T-helper 17 cell (primary cell): ENCODE data around the gene DNAH8. TPM values are rescaled to one million over a fixed set of nuclear protein-coding genes. Genes with fewer than 3 reads are reported as not detected.

ENCODE experiments used
- ATAC-seq: fragments of 150-1000 bp; cut with Tn5 transposase; 2 replicates; pipeline ENCODE4 v1.10.0; 2021; ENCODE audit warnings: mild to moderate bottlenecking, moderate library complexity
- DNase-seq, 3 donors: peaks; one replicate each; pipeline versions ENCODE4 v3.0.0 to v3.0.0-alpha.2; 2020 to 2021
- H3K9me3 ChIP-seq: one replicate; pipeline ENCODE4 v1.7.0; 2013; ENCODE audit warnings: low read length, mild to moderate bottlenecking; ENCODE audit not compliant: control insufficient read depth, poor library complexity, severe bottlenecking
- H3K27ac Mint-ChIP-seq: one replicate; pipeline ENCODE4 v1.8.0; 2022; ENCODE audit warnings: mild to moderate bottlenecking, moderate library complexity, mixed read lengths
- H3K27me3 Mint-ChIP-seq: one replicate; pipeline ENCODE4 v1.8.0; 2022; ENCODE audit warnings: mixed read lengths
- H3K36me3 Mint-ChIP-seq: one replicate; pipeline ENCODE4 v1.8.0; 2022; ENCODE audit warnings: low read depth, mixed read lengths
- H3K4me1 Mint-ChIP-seq: one replicate; pipeline ENCODE4 v1.8.0; 2022; ENCODE audit warnings: mild to moderate bottlenecking, mixed read lengths
- H3K4me3 Mint-ChIP-seq: one replicate; pipeline ENCODE4 v1.8.0; 2022; ENCODE audit warnings: mild to moderate bottlenecking, moderate library complexity, mixed read lengths
- total RNA-seq, 4 donors: library from RNA in 2 of 4; stranded (reverse) in 2 of 4; gene quantifications; one replicate each; pipeline ENCODE4 v1.2.3 and lab custom pipeline; 2022 to 2026

DNAH8 gene
- total RNA-seq, 2 donors from 2014 or later, result 0.05 TPM

DNA sequence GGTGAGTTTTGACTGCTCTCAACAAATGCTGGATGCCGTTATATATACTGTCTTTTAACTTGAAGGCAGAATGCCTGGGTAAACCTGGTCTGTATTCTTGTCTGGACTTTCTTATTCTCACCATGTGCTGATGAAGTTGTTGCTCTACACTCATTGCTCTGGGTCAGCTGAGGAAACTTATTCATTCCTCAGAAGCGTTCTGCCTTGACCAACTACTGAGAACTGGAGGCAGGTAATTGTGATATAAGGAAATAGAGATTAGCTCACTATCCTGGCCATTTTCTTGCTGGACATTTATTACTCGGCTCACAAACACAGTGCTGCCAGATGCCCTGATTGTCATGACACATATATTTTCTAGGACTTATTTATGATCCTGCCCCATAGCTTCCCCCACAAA, 103.6 kb downstream of the DNAH8 start:
- peaks cover 69% of the 10 kb centered on the region for H3K27me3 Mint-ChIP-seq
- H3K36me3 Mint-ChIP-seq, result no peaks in the 10 kb centered on the region
- no peaks in the 10 kb centered on the region for H3K9me3 ChIP-seq
- no peak for DNase-seq
- H3K27ac Mint-ChIP-seq, result no peak overlapping the region
- no peak overlapping the region for H3K4me3 Mint-ChIP-seq
- H3K4me1 Mint-ChIP-seq, result no peaks in the 10 kb centered on the region
- ATAC-seq, result no peak

DNA sequence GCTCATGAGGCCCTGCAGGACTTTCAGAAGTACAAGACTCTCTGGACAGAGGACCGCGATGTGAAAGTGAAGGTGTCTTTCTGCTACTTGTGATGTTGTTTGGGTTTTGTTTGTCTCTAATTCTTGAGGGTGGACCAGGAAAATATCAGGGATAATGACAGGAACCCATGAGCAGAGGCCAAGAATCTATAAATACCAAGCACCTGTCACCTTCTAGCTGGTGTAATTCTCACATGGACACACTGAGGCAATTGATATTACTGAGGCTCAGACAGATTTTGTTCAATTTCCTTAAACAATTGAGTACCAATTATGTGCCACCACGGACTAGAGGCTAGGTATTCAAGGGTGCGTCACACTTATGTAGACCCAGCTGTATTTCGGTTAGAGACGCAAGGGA, 107.9 kb downstream of the DNAH8 start:
- no peaks in the 10 kb centered on the region for H3K9me3 ChIP-seq
- H3K4me3 Mint-ChIP-seq, result no peak overlapping the region
- peaks cover 32% of the 10 kb centered on the region for H3K27me3 Mint-ChIP-seq
- no peak for DNase-seq
- H3K4me1 Mint-ChIP-seq, result no peaks in the 10 kb centered on the region
- no peak overlapping the region for H3K27ac Mint-ChIP-seq
- no peaks in the 10 kb centered on the region for H3K36me3 Mint-ChIP-seq
- ATAC-seq, result no peak

DNA sequence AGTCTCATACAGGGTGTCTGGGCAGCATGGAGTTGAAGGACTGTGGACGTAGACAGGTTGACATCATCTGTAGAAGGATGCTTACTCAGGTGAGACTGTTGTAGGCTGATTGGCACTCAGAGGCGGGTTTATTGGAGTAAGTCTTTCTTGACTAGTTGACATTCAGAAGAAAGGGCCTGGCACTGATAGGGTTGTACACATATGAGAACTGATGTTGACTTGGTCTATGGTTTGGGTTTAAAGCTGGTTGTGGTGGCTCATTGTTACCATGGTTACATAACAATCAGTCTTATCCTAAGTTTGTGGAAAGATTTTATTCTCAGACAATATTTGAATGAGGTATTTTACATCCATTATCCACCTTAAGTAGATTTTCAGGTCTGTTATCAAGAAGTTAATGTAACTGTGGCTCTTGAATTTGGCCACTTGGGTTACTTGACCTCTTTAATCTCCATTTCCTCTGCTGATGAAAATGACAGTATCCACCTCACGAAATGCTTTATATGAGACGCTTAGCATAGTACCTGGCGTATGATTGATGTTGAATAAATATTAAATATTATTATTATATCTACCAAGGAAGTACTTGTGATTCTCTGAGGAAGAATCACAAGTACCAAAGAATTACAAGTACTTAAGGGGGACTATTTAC, 109.3 kb downstream of the DNAH8 start:
- Mint-ChIP-seq H3K27ac (no peak overlapping the region), H3K36me3 (no peaks in the 10 kb centered on the region), H3K4me3 (no peak overlapping the region), H3K27me3 (peaks cover 26% of the 10 kb centered on the region), H3K4me1 (no peaks in the 10 kb centered on the region)
- no peaks in the 10 kb centered on the region for H3K9me3 ChIP-seq
- ATAC-seq (no peak), DNase-seq (no peak)

DNA sequence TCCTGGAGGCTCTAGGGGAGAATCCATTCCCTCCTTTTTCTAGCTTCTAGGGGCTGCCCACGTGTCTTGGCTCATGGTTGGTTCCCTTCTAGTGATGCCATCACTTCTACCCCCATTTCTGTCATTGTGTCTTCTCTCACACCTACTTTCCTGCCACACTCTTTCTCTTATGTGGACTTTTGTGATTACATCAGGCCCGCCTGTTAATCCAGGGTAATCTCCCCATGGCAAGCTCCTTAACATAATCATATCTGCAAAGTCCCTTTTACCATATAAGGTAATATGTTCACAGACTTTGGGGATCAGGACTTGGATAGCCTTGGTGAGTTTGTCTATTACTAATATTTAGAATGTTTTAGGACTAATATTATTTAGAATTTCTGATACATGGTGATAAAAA, 111.9 kb downstream of the DNAH8 start:
- Mint-ChIP-seq H3K36me3 (no peaks in the 10 kb centered on the region), H3K27ac (no peak overlapping the region), H3K27me3 (peaks cover 12% of the 10 kb centered on the region), H3K4me1 (no peaks in the 10 kb centered on the region), H3K4me3 (no peak overlapping the region)
- no peak for DNase-seq
- no peaks in the 10 kb centered on the region for H3K9me3 ChIP-seq
- no peak for ATAC-seq

DNA sequence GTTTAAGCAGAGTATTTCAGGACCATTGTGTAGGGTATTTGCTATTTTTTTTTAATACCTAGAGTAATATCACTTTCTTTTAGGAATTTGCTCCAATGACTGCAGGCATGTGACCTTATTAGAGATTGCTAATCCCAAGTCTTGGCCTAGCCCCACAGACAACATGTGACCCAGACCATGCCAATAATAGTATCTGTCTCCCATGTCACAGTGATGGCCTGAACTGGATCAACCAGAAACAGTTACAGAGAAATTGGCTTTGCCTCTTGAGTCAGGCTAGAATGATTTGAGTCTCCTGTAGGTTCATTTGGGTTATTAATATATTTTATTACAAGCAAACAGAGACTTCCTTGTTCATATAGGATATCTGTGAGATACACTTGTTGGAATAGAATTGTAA, 116.8 kb downstream of the DNAH8 start:
- peaks cover 2% of the 10 kb centered on the region for H3K36me3 Mint-ChIP-seq
- H3K27ac Mint-ChIP-seq, result no peak overlapping the region
- DNase-seq (no peak), ATAC-seq (no peak)
- peaks cover 20% of the 10 kb centered on the region for H3K27me3 Mint-ChIP-seq
- no peaks in the 10 kb centered on the region for H3K4me1 Mint-ChIP-seq
- no peak overlapping the region for H3K4me3 Mint-ChIP-seq
- H3K9me3 ChIP-seq, result no peaks in the 10 kb centered on the region

DNA sequence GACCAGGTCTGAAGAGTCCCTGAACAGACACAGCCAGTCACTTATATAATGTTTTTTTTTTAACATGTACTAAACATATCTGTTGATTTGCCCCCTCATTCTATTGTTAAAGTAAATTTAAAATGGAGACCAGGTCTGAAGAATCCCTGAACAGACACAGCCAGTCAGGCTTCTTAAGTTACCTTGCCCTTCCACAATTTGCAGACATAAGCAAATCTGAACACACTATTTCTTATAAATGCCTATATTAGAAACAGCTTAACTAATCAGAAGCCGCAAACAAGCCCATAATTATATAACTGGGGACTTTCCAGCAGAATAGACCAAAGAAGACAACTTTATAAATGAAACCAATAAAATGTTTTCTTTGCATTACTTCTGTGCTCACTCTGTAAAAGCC, 118.2 kb downstream of the DNAH8 start:
- H3K4me1 Mint-ChIP-seq, result no peaks in the 10 kb centered on the region
- no peak for DNase-seq
- H3K36me3 Mint-ChIP-seq, result peaks cover 2% of the 10 kb centered on the region
- no peak overlapping the region for H3K27ac Mint-ChIP-seq
- no peaks in the 10 kb centered on the region for H3K9me3 ChIP-seq
- ATAC-seq, result no peak
- no peak overlapping the region for H3K4me3 Mint-ChIP-seq
- H3K27me3 Mint-ChIP-seq, result peaks cover 25% of the 10 kb centered on the region

DNA sequence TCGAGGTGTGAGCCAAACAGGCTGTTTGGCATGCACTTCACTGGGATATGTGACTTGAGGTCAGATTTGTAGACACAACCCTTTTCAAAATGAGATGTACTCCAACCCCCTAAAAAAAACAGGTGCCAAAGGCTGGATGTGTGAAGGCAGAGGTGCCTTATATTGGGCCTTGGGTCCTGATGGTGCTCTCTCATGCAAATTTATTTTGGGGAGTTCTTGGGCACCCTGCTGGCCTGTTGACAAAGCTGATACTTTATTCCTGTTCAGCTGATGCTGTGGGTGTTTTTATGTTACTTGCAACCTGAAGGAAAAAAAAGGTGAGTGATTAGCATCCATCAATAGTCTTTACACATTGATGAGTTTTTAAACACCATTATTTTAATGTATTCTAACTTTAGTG, 121.5 kb downstream of the DNAH8 start:
- ATAC-seq (no peak), DNase-seq (no peak)
- H3K9me3 ChIP-seq, result no peaks in the 10 kb centered on the region
- no peak overlapping the region for H3K27ac Mint-ChIP-seq
- no peaks in the 10 kb centered on the region for H3K4me1 Mint-ChIP-seq
- H3K36me3 Mint-ChIP-seq, result peaks cover 2% of the 10 kb centered on the region
- peaks cover 19% of the 10 kb centered on the region for H3K27me3 Mint-ChIP-seq
- H3K4me3 Mint-ChIP-seq, result no peak overlapping the region

DNA sequence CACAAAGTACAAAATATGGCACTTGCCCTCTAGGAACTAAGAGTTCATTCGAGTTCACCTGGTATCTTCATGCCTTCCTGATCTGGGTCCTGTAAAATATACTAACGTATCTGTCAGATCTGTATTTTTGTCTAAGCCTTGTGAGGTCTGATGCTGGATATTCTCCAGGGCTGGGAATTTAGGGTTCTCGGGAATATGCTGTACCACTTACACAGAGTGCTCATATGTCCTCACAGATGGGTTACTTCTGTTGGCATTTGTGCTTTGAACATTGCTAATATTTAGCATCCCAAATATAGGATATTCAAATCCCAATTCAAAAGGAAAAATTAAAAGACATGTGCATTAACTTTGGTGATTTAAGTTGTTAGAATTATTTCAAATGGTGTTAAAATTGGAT, 122.0 kb downstream of the DNAH8 start:
- Mint-ChIP-seq H3K36me3 (peaks cover 2% of the 10 kb centered on the region), H3K27ac (no peak overlapping the region), H3K27me3 (peaks cover 19% of the 10 kb centered on the region), H3K4me3 (no peak overlapping the region), H3K4me1 (no peaks in the 10 kb centered on the region)
- DNase-seq, result no peak
- no peak for ATAC-seq
- no peaks in the 10 kb centered on the region for H3K9me3 ChIP-seq

DNA sequence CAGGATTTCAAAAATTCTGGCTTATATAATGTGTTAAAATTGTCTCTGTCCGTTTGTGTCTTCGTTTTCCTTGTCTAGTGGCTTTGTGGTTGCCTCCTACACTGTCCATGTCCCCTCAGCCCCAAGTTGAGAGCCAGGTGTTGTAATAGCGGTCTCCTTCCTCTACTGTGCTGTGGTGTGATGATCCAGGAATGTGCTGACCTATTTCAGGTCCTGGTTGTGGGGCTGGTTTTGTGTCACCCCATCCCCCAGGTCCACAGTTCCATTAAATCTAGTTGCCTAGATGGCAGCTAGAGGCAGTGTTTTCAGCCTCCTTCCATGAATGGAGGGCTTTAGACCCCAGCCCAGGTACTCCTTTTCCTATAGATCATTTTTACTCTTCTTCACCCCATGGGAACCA, 128.7 kb downstream of the DNAH8 start:
- ATAC-seq (no peak), DNase-seq (no peak)
- peaks cover 21% of the 10 kb centered on the region for H3K27me3 Mint-ChIP-seq
- H3K4me1 Mint-ChIP-seq, result no peaks in the 10 kb centered on the region
- no peaks in the 10 kb centered on the region for H3K9me3 ChIP-seq
- no peak overlapping the region for H3K4me3 Mint-ChIP-seq
- no peaks in the 10 kb centered on the region for H3K36me3 Mint-ChIP-seq
- no peak overlapping the region for H3K27ac Mint-ChIP-seq

DNA sequence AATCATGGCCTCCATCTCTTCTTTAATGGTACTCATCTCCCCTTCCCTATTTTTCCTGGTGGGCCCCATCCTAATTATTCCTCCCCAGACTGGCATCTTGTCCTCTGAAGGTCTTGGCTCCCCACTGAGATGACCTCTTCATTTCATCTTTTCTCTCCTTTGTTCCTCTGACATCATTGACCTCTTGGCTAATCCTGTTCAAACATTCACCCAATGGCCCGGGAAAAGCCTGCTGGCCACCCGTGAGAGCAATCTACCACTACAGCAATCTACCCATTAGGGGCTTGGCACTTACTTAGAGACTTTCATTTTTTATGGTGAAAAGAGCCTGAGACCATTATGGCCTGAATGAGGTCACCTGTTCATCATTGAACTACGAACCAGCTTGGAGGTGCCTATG, 130.8 kb downstream of the DNAH8 start:
- DNase-seq (no peak), ATAC-seq (no peak)
- Mint-ChIP-seq H3K4me3 (no peak overlapping the region), H3K4me1 (no peaks in the 10 kb centered on the region), H3K27ac (no peak overlapping the region), H3K27me3 (peaks cover 23% of the 10 kb centered on the region), H3K36me3 (no peaks in the 10 kb centered on the region)
- H3K9me3 ChIP-seq, result no peaks in the 10 kb centered on the region

DNA sequence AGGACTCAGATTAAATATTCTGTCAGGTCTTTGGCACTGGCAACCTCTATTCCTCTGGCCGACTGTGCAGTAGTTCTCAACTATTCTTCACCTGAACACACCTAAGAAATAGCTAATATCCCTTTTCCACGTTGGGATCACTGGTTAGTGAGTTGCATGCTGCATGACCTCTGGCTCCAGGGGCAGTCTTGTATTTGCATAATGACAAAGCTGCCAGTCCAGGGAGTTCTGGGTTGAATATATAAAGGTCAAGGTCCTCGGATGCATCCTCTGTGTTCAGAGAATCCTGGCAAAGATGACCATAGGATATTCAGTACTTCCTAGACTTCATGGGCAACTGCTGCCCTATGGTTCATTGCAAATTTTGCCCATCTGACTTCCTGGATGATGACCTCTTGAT, 131.2 kb downstream of the DNAH8 start:
- no peaks in the 10 kb centered on the region for H3K36me3 Mint-ChIP-seq

DNA sequence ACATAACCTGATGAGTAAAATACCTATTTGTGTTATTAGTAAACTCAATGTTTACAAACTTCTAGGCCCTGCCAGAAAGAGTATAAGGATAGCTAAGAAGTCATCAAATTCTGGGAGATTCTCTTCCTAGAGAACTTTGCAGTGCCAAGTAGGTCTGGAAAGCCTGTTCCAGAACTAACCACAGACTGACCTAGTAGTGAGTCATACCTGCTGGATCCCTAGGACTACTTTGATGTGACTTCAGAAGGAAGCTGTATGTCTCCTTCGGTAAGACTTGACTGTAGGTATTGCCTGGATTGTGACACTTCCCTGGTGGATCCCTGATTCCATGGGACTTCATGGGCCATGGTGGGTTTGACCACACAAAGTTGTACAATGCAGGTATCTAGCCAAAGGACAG, 131.7 kb downstream of the DNAH8 start:
- Mint-ChIP-seq H3K4me3 (no peak overlapping the region), H3K27ac (no peak overlapping the region), H3K4me1 (no peaks in the 10 kb centered on the region), H3K36me3 (no peaks in the 10 kb centered on the region), H3K27me3 (peaks cover 33% of the 10 kb centered on the region)
- no peak for DNase-seq
- no peak for ATAC-seq
- no peaks in the 10 kb centered on the region for H3K9me3 ChIP-seq

More for the DNA sequence above, 131.2 kb downstream of the DNAH8 start:
- H3K4me3 Mint-ChIP-seq, result no peak overlapping the region
- H3K4me1 Mint-ChIP-seq, result no peaks in the 10 kb centered on the region
- DNase-seq (no peak), ATAC-seq (no peak)
- no peaks in the 10 kb centered on the region for H3K9me3 ChIP-seq
- peaks cover 28% of the 10 kb centered on the region for H3K27me3 Mint-ChIP-seq
- H3K27ac Mint-ChIP-seq, result no peak overlapping the region

DNA sequence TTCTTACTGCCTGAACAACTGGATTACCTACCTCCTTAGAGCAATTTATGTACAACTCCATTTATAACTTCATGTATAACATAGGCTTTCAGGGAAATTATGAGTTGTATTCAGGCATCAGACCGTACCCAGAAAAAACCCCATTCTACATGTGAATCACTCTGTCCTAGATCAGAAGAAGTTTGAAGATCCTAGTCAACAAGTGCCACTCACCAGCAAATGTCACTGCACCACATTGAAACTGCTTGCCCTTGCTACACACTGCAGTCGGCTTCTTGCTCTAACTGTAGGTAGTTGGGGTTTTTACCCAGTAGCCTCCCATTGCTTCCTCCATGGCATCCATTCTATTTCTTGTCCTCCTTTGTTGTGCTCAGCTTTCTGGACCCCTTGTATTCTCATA, 132.4 kb downstream of the DNAH8 start:
- Mint-ChIP-seq H3K4me3 (no peak overlapping the region), H3K4me1 (no peaks in the 10 kb centered on the region), H3K27ac (no peak overlapping the region), H3K27me3 (peaks cover 38% of the 10 kb centered on the region), H3K36me3 (no peaks in the 10 kb centered on the region)
- no peaks in the 10 kb centered on the region for H3K9me3 ChIP-seq
- DNase-seq, result no peak
- ATAC-seq, result no peak

DNA sequence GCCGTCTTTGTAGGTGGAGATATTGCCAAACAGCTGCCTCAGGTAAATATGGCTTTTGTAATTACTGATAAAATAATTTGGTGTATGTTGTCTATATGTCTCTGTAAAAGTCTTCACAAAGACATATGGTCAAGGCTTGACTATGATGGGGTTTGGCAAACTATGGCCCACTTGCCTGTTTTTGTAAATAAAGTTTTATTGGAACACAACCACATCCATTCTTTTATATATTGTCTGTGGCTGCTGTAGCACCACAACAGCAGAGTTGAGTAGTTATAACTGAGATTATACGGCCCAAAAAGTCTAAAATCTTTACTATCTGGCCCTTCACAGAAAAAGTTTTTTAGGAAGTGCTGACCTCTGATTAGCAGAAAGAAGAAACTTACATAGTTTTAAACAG, 133.6 kb downstream of the DNAH8 start:
- Mint-ChIP-seq H3K4me3 (no peak overlapping the region), H3K4me1 (no peaks in the 10 kb centered on the region), H3K27me3 (peaks cover 36% of the 10 kb centered on the region), H3K36me3 (no peaks in the 10 kb centered on the region), H3K27ac (no peak overlapping the region)
- no peak for ATAC-seq
- no peaks in the 10 kb centered on the region for H3K9me3 ChIP-seq
- no peak for DNase-seq
